H9 (cell line): ENCODE measurements around the gene PALD1. TPM values are rescaled to one million over a fixed set of nuclear protein-coding genes. Genes with fewer than 3 reads are reported as not detected.

ENCODE experiments used
- DNase-seq: peaks from one replicate; pipeline ENCODE4 v3.0.0-alpha.2; 2017
- H2AFZ ChIP-seq: one replicate; pipeline ENCODE4 v1.6.1; 2013; ENCODE audit warnings: mild to moderate bottlenecking, low read length, control low read depth, moderate library complexity
- H2AK5ac ChIP-seq: 2 replicates; pipeline ENCODE4 v1.6.1; 2013; ENCODE audit warnings: low read length, control low read depth, mixed read lengths; ENCODE audit not compliant: insufficient read length
- H2BK120ac ChIP-seq: one replicate; pipeline ENCODE4 v1.6.1; 2013; ENCODE audit warnings: low read depth, mild to moderate bottlenecking, low read length, control low read depth, inconsistent platforms; ENCODE audit not compliant: poor library complexity, severe bottlenecking
- H2BK12ac ChIP-seq: 2 replicates; pipeline ENCODE4 v1.6.1; 2013; ENCODE audit warnings: low read length, control low read depth, mixed read lengths, low read depth; ENCODE audit not compliant: insufficient read length
- H2BK15ac ChIP-seq: 2 replicates; pipeline ENCODE4 v1.6.1; 2013; ENCODE audit warnings: low read depth, low read length, control low read depth
- H2BK20ac ChIP-seq: one replicate; pipeline ENCODE4 v1.6.1; 2013; ENCODE audit warnings: low read depth, mild to moderate bottlenecking, low read length, control low read depth, inconsistent platforms; ENCODE audit not compliant: poor library complexity, severe bottlenecking
- H2BK5ac ChIP-seq: 2 replicates; pipeline ENCODE4 v1.6.1; 2013; ENCODE audit warnings: low read length, control low read depth, mixed read lengths; ENCODE audit not compliant: insufficient read length
- H3K14ac ChIP-seq: 2 replicates; pipeline ENCODE4 v1.6.1; 2013; ENCODE audit warnings: low read length, control low read depth; ENCODE audit not compliant: insufficient read depth
- H3K18ac ChIP-seq: 2 replicates; pipeline ENCODE4 v1.6.1; 2013; ENCODE audit warnings: low read depth, mild to moderate bottlenecking, mixed read lengths, low read length, control low read depth; ENCODE audit not compliant: insufficient read length
- H3K23ac ChIP-seq: 2 replicates; pipeline ENCODE4 v1.6.1; 2013; ENCODE audit warnings: low read length, control low read depth, mixed read lengths, low read depth; ENCODE audit not compliant: insufficient read length
- H3K23me2 ChIP-seq: 2 replicates; pipeline ENCODE4 v1.6.1; 2013; ENCODE audit warnings: low read depth, mild to moderate bottlenecking, mixed read lengths, low read length, control low read depth; ENCODE audit not compliant: insufficient read length, poor library complexity, severe bottlenecking
- H3K27ac ChIP-seq: 2 replicates; pipeline ENCODE4 v1.5.1; 2013; ENCODE audit warnings: low read length, control low read depth, mixed read lengths, low read depth; ENCODE audit not compliant: insufficient read length
- H3K27me3 ChIP-seq: 2 replicates; pipeline ENCODE4 v1.6.1; 2013; ENCODE audit warnings: low read length, control low read depth, inconsistent platforms; ENCODE audit not compliant: insufficient read depth
- H3K4ac ChIP-seq: 2 replicates; pipeline ENCODE4 v1.6.1; 2013; ENCODE audit warnings: low read depth, mild to moderate bottlenecking, control low read depth, inconsistent platforms, low read length, moderate library complexity
- H3K4me1 ChIP-seq: 2 replicates; pipeline ENCODE4 v1.6.1; 2013; ENCODE audit warnings: low read length, control low read depth, inconsistent platforms; ENCODE audit not compliant: insufficient read depth
- H3K4me2 ChIP-seq: 2 replicates; pipeline ENCODE4 v1.6.1; 2013; ENCODE audit warnings: low read length, control low read depth, mixed read lengths; ENCODE audit not compliant: insufficient read length, insufficient read depth
- H3K56ac ChIP-seq: 2 replicates; pipeline ENCODE4 v1.6.1; 2013; ENCODE audit warnings: low read depth, mild to moderate bottlenecking, mixed read lengths, low read length, control low read depth; ENCODE audit not compliant: insufficient read length
- H3K79me1 ChIP-seq: 2 replicates; pipeline ENCODE4 v1.6.1; 2013; ENCODE audit warnings: low read depth, mild to moderate bottlenecking, moderate library complexity, low read length, control low read depth, inconsistent platforms; ENCODE audit not compliant: insufficient read depth, poor library complexity, severe bottlenecking
- H3K79me2 ChIP-seq: 2 replicates; pipeline ENCODE4 v1.6.1; 2013; ENCODE audit warnings: low read length, control low read depth, inconsistent platforms; ENCODE audit not compliant: insufficient read depth
- H3K9ac ChIP-seq: 2 replicates; pipeline ENCODE4 v1.6.1; 2013; ENCODE audit warnings: low read length, control low read depth, mixed read lengths; ENCODE audit not compliant: insufficient read length; ENCODE audit errors: extremely low read depth
- H3K9me3 ChIP-seq: one replicate; pipeline ENCODE4 v1.6.1; 2013; ENCODE audit warnings: low read depth, low read length, inconsistent platforms; ENCODE audit not compliant: control insufficient read depth
- H3T11ph ChIP-seq: one replicate; pipeline ENCODE4 v1.6.1; 2013; ENCODE audit warnings: mild to moderate bottlenecking, low read length, control low read depth, inconsistent platforms
- H4K20me1 ChIP-seq: one replicate; pipeline ENCODE4 v1.6.1; 2013; ENCODE audit not compliant: control insufficient read depth, insufficient read length, insufficient read depth
- H4K5ac ChIP-seq: 2 replicates; pipeline ENCODE4 v1.6.1; 2013; ENCODE audit warnings: low read depth, mild to moderate bottlenecking, mixed read lengths, low read length, control low read depth; ENCODE audit not compliant: insufficient read length
- H4K8ac ChIP-seq: replicated peaks from 2 replicates; pipeline ENCODE4 v1.6.1; 2013; ENCODE audit warnings: low read length, control low read depth, mixed read lengths, low read depth; ENCODE audit not compliant: insufficient read length
- H4K91ac ChIP-seq: 2 replicates; pipeline ENCODE4 v1.6.1; 2013; ENCODE audit warnings: low read depth, mild to moderate bottlenecking, moderate library complexity, mixed read lengths, low read length, control low read depth; ENCODE audit not compliant: insufficient read length
- H3K27ac Mint-ChIP-seq, 3 experiments: 2 replicates in 2 of 3; 3 replicates in 1 of 3; pipeline ENCODE4 v1.8.0; 2020 to 2021; ENCODE audit warnings: mixed read lengths in 3 of 3, mild to moderate bottlenecking in 1 of 3, moderate library complexity in 1 of 3
- H3K27me3 Mint-ChIP-seq: 2 replicates; pipeline ENCODE4 v1.8.0; 2021; ENCODE audit warnings: low read depth, mild to moderate bottlenecking, moderate library complexity, mixed read lengths
- H3K36me3 Mint-ChIP-seq, 3 experiments: 2 replicates in 2 of 3; 3 replicates in 1 of 3; pipeline ENCODE4 v1.8.0; 2020 to 2021; ENCODE audit warnings: low read depth in 3 of 3, mixed read lengths in 3 of 3; ENCODE audit not compliant: insufficient read depth in 1 of 3
- H3K4me1 Mint-ChIP-seq, 2 experiments: 2 replicates each; pipeline ENCODE4 v1.8.0; 2020; ENCODE audit warnings: mixed read lengths in 2 of 2
- H3K4me3 Mint-ChIP-seq, 2 experiments: 2 replicates in 1 of 2; 3 replicates in 1 of 2; pipeline ENCODE4 v1.8.0; 2020 to 2021; ENCODE audit warnings: mild to moderate bottlenecking in 2 of 2, mixed read lengths in 2 of 2, moderate library complexity in 1 of 2
- H3K9me3 Mint-ChIP-seq, 2 experiments: 2 replicates in 1 of 2; 3 replicates in 1 of 2; pipeline ENCODE4 v1.8.0; 2020; ENCODE audit warnings: mild to moderate bottlenecking in 2 of 2, mixed read lengths in 2 of 2, moderate library complexity in 1 of 2
- WGBS: extraction: QIAGEN DNeasy Blood & Tissue Kit; methylation state at CpG from one replicate; pipeline ENCODE4 v1.1.7; 2013; ENCODE audit warnings: missing lambda C conversion rate, low lambda C conversion rate, mixed read lengths; ENCODE audit not compliant: insufficient read length; ENCODE audit errors: extremely low coverage; 5-methylcytosine and 5-hydroxymethylcytosine counted together
- total RNA-seq: library from RNA; stranded (reverse); gene quantifications from 2 replicates; pipeline ENCODE4 v1.2.1, GENCODE V29; 2021
- TF ChIP-seq, protein P1 (sequence below): fragments of 200-600 bp; sonication (generic); conservative IDR thresholded peaks from 3 replicates; pipeline ENCODE4 v1.8.0; 2021; ENCODE audit warnings: antibody characterized with exemption, mild to moderate bottlenecking

Gene PALD1
- total RNA-seq, 1 experiment from 2014 or later = 21.1 TPM

DNA sequence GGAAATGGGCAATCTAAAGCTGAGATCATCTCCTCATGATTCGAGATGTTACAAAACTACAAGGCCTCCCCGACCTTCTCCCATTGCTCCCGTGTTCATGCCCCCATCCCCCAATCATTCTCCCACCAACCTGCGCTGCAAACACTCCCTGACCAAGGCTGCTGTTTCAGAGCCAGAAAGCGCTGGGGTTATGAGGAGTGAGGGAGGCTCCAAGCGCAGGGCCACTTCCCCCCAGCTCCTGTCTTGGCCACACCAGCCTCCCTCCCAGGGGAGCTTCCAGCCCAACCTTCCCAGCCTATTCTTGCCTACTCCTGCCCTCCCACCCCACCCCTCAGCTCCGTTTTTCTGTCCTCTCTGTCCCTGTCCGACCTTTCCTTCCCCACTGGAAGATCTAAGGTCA is 22.4 kb upstream of the PALD1 start:
- H3K4me1 Mint-ChIP-seq = peaks cover 46 to 49% of the 10 kb centered on the region in 2 experiments
- no peak overlapping the region; a peak in 1 of 7 replicates for H3K27ac Mint-ChIP-seq
- TF ChIP-seq, protein P1, sequence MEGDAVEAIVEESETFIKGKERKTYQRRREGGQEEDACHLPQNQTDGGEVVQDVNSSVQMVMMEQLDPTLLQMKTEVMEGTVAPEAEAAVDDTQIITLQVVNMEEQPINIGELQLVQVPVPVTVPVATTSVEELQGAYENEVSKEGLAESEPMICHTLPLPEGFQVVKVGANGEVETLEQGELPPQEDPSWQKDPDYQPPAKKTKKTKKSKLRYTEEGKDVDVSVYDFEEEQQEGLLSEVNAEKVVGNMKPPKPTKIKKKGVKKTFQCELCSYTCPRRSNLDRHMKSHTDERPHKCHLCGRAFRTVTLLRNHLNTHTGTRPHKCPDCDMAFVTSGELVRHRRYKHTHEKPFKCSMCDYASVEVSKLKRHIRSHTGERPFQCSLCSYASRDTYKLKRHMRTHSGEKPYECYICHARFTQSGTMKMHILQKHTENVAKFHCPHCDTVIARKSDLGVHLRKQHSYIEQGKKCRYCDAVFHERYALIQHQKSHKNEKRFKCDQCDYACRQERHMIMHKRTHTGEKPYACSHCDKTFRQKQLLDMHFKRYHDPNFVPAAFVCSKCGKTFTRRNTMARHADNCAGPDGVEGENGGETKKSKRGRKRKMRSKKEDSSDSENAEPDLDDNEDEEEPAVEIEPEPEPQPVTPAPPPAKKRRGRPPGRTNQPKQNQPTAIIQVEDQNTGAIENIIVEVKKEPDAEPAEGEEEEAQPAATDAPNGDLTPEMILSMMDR = no peak
- Histone ChIP-seq H2AFZ (no peak overlapping the region), H2AK5ac (no peak overlapping the region), H4K8ac (no peak overlapping the region), H3K23ac (no peak overlapping the region), H3K23me2 (peaks cover 14% of the 10 kb centered on the region), H2BK120ac (no peak overlapping the region), H4K5ac (no peak overlapping the region), H3K4ac (no peak overlapping the region), H3K27me3 (peaks cover 14% of the 10 kb centered on the region; the same call in 1 of the 2 replicates), H3T11ph (no peak overlapping the region), H3K79me1 (no peaks in the 10 kb centered on the region), H3K27ac (no peak overlapping the region), H3K9me3 (no peaks in the 10 kb centered on the region), H3K14ac (no peak overlapping the region), H3K79me2 (no peaks in the 10 kb centered on the region), H2BK20ac (no peak overlapping the region), H2BK12ac (no peak overlapping the region), H4K91ac (no peak overlapping the region), H3K4me2 (peak overlapping the region; percentile 48), H2BK15ac (no peak overlapping the region), H2BK5ac (no peak overlapping the region), H3K18ac (peak overlapping the region; percentile 30), H3K4me1 (peaks cover 13% of the 10 kb centered on the region; the same call in 1 of the 2 replicates), H3K56ac (no peak overlapping the region), H3K9ac (peak overlapping the region; percentile 2), H4K20me1 (no peaks in the 10 kb centered on the region)
- H3K36me3 Mint-ChIP-seq = peaks cover 0 to 6% (median 0%) of the 10 kb centered on the region in 3 experiments; a peak in 2 of 7 replicates
- H3K9me3 Mint-ChIP-seq = no peaks in the 10 kb centered on the region; a peak in 2 of 5 replicates
- H3K4me3 Mint-ChIP-seq = peak overlapping the region; percentile 27 to 72; a peak in 3 of 5 replicates
- peak; percentile 60 for DNase-seq
- no CpG with 5 or more reads among the region's 8 CpGs for WGBS
- peaks cover 87% of the 10 kb centered on the region for H3K27me3 Mint-ChIP-seq
